Stimulated activated CD4-positive, alpha-beta T cell treated with anti-CD3 and anti-CD28 coated beads, Interleukin-2, amount 100 ng/mL, for 24 hours (primary cell): ENCODE data around the gene DAB1.
A peak's percentile ranks its signal among the peaks of the same experiment; 100 is the strongest.

Experiments used
- DNase-seq, 2 donors: peaks; one replicate each; pipeline ENCODE4 v3.0.0-alpha.2; 2020

DAB1 gene

GRCh38 chr1:57311411-57311810 is 112.4 kb downstream of the DAB1 start:
- DNase-seq, result no peak

DNA sequence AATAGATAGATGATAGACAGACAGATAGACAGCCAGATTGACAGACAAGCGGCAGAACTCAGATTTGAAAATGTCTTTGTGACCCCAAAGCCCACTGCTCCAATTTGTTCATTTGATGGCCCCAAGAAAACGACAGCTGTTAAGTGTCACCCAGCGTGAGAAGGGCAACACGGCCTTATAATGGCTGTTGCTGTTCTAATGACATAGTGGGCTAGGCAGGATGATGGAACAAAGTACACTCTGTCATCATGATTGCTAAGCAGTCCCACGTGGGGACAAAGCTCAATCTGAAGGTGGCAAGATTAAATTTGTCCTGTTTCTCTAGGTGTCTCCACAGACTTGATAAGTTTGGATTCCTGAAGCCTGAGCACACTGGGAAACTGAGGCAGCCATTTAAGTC is 112.9 kb downstream of the DAB1 start:
- DNase-seq, result no peak

- no peak for DNase-seq
Observed at GRCh38 chr1:57309630-57310029, 114.2 kb downstream of the DAB1 start.

- DNase-seq, result peak; percentile 17 to 34
Observed at GRCh38 chr1:57307392-57308170, 116.3 kb downstream of the DAB1 start.

DNA sequence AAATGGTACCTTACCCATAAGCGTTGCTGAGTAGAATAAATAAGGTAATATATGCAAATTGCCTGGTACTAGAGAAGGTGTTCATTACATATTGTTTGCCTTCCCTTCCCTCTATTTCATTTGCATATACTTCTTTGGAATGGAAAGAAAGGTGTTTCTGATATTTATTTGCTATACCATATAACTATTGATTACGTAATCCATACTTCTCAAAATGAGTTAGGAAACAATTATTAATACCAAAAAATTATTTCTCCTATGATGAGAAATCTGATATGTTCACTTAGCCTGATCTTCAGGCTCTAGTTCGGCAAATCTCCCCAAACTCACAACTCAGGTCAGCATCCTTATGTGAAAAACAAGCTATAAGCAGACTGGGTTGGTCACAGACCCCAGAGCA is 119.3 kb downstream of the DAB1 start:
- no peak for DNase-seq

DNA sequence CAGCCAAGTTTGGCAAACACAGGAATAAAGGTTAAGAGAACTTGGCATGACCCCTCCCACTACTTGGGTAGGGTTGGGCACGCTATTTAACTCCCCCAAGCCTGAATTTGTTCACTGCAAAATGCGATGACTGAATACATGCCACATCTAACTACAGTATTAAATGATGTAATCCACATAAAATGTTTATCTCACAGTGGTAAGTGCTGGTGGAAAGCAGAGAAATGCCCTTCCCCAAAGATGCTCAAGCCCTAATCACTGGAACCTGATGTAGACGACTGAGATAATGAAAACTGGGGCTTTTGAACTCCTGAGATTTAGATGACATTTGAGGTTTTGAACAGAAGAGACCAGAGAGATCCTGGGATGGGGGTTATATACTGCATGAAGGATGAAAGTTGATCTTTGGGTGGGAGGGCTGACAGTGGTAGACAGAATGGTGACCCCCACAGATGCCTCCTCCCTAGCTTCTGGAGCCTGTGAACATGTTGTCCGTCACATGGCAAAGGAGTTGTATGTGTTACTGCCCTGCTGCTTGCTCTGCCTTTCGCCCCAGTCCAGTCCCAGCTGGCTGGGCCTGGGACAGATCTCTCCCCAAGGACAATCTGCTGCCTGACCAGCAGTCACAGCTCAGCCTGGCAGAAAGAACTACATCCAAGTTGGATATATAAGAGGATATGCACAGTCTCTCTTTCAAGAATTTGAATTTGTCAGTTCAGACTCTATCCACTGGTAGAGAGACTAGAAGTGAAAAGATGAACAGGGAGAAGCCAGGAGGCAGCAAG is 120.9 kb downstream of the DAB1 start:
- no peak for DNase-seq

DNA sequence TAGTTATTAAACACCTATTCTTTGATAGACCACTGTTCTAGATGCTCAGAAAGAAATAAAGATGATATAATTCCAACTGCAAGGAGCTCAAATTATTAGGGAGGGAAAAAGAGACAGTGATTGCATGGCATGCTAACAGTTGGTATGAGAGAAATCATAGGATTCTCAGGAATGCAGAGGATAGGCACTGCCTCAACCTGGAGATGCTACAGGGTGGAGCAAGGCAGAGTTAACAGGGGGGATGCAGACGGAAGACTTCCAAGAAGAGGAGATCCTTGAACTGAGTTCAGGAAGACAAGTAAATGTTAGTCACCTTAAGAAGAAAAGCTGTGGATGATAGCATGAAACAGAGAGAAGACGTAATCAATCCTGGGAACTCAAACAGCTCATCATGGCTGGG is 123.7 kb downstream of the DAB1 start:
- no peak for DNase-seq

DNA sequence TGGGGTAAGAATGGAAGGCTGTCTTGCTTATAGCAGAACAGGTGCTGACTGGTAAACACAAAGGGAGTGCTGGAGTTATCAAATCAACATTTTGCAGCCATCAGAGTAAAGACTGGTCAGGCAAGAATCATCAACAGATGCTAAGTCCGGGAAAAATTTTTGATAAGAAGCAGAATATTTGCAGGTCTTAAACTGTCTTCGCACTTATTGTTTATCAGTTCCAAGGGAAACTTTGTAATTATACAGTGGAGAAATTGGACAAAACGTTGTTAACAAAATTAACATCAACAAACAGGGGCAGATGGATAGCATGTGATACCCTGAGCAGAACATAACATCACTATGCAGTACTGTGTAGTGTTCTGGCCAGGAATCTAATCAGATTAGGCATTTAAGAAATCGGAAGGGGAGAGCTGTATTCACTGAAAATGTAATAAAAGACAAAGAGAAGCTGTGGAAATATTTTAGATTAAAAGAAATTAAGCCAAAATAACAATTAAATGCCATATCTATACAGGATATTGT is 127.1 kb downstream of the DAB1 start:
- DNase-seq, result no peak

DNA sequence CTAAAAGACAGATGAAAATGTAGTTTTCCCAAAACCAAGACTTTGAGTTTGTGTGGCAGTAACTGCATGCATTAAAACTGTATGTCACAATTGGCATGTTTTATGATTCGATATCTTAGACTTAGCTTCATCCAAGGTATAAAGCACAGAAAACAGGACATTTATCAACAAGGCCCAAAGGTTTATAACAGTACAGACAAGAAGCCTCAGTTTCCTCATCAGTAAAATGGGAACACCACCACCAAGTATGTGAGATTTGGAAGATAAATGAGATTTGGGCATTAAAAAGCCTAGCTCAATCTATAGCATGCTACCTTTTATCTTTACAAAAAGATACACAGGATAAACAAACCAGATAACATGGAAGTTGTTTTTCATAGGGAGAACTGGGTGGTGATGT is 128.5 kb downstream of the DAB1 start:
- DNase-seq, result no peak

DNA sequence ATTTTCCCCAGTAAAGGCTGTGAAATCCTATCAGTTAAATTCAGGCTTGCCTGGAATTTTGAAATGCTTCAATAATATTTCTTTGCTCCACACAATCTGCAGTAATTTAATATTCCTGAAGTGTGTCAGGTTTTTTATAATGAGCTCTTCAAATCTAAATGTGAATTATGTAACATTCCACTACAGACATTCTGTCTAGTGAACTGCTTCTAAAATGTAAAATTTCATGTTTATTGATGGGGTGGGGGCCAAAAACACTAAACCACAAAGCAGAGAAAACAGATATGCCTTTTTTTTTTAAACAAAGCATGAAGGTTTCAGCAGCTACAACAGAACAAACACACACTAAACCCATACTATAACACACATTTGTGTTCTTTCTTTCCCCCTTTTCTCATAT is 129.7 kb downstream of the DAB1 start:
- no peak for DNase-seq

GRCh38 chr1:57293214-57293613 is 130.6 kb downstream of the DAB1 start:
- DNase-seq, result no peak

GRCh38 chr1:57289781-57290180 is 134.1 kb downstream of the DAB1 start:
- no peak for DNase-seq

GRCh38 chr1:57285992-57286391 is 137.9 kb downstream of the DAB1 start:
- DNase-seq, result no peak

DNA sequence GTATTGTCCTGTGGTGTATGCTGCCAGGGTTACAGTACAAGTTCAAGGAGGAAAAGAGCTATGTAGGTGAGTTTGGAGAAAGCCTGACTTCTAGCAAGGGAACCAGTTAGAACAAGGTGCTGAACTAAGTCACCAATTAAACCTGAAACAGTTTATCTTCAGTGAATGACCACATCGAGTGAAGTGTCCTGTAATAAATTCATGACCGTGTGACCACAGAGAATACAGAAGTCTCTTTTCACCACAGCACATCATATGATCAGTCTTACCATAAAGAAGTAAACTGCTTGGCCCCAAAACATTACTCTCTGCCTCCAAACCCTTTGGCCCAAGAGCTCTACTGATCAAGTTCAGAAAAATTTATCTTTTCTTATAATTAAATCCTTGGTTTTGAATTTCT is 141.4 kb downstream of the DAB1 start:
- no peak for DNase-seq

DNA sequence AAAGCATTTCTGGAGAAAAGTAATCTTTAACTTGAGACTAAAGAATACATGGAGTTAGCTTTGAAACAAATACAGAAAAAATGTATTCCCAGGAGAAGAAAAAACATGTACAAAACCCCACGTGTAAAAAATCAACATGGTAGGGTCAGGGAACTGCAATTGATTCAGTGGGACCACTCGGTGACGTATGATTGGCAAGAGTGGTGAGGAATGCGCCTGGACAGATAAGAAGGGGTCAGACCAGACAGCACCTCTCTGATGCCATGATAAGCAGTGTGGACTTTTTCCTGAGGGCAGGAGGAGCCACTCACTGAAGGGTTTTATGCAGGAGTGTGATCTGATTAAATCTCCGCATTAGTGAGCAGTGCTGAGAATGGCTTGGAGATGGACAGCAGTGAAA is 142.5 kb downstream of the DAB1 start:
- DNase-seq, result no peak

DNA sequence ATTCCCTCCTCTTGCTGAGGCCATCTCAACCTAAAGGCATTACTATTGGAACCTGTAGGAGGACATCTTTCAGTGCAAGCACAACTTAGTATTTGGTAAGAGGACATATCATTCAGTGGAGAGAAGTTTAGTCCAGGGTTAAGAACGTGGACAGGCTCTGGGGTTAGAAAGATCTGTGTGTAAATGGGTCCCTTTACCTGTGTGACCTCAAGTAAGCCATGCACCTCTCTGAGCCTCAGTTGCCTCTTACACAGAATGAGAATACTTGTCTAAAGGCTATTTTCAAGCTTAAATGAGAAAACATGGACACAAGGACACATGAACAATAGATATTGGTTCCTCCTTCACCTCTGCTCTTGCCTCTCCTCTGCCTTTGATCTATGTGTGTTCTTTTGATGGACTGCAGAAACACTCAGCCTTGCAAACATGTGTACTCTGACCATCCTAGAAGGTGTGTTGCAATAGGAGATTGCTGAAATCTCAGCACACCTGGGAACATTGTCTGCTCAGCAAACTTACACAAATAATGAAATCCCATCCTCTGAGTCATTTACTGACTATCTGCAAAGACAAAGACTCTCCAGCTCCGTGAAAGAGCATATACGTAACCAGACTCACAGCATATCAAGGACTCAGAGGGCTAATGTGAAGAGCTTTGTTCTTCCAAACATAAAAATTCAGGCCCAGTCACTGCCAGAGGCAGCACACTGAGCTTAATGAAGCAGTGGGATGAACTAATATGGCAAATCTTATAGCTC is 143.8 kb downstream of the DAB1 start:
- no peak for DNase-seq

- no peak for DNase-seq
Observed at GRCh38 chr1:57278558-57278957, 145.3 kb downstream of the DAB1 start.

DNA sequence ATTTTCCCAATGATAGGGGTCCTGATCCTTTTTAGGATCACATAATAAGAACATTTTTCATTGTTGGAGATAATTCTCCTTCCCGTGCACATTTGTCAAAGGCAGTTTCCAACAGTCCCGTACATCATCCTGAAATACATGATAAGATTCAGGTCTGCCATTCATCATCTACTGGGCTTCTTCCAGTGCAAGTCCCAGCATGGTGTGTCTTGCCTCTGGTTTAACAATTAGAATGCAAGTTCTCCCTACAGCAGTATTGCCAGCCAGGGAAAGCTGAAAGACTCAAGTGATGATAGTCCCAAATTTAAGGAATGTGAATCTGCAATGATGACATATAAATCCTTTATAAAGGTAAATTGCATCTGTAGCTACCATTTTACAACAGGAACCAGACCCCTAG is 146.2 kb downstream of the DAB1 start:
- no peak for DNase-seq

DNA sequence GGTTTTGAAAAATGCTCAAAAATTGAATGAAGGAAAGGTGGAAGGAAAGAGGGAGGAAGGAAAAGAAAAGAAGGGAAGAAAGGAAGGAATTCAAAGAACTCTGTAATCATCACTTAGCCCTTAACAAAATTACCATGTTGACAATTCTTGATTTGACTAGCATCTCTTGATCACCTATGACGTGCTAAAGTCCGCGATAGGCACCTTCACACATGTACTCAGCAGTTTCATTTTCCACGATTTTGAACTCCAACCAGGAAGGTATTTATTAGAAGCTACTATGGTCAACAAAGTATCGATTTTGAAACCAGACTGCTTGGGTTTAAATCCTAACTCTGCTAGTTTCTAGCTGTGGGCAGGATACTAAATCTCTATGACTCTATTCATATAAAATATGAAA is 146.9 kb downstream of the DAB1 start:
- DNase-seq, result no peak

DNA sequence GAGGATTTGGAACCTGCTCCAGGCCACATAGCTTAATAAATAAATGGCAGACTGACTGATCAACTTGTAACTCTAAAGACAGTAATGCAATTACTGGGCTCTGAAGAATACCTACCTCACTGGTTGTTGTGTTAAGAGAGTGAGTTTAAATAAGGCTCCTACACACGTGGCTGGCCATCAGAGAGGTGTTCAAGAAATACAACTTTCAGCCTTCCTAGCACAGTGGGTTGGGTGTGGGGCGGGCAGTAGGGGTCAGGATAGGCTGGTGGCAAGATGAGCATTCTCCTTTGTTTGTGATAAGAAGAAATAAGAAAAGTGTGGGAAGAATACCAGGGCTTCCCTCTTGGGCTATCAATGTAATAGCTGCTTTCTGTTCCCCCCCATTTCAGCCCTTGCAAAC is 151.3 kb downstream of the DAB1 start:
- DNase-seq, result no peak

DNA sequence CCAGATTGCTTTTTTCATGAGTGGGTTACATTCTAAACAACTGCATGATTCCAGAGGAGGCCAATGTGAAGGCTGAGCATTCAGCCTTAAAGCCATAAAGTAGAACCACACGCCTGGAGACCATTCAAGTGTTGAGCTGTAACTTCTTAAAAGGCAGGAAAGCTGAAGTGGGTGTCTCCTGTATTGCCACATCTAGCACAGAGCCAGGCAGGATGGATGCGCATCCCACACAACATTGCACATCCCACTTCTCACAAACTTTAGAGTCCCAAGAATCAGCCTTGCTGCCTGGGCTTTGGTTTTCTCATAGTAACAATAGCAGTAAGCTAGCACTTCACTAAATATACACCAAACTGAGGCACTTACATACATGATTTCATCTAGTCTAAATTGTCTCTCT is 151.7 kb downstream of the DAB1 start:
- no peak for DNase-seq

- DNase-seq, result no peak
Observed at GRCh38 chr1:57270927-57271698, 152.7 kb downstream of the DAB1 start.
